A549 (cell line): ENCODE measurements around the gene BLCAP. TPM values are rescaled to one million over a fixed set of nuclear protein-coding genes. Genes with fewer than 3 reads are reported as not detected.

ENCODE experiments used
- ATAC-seq, 2 experiments: fragments of 200-7000 bp in 1 of 2; fragments of >200 bp in 1 of 2; cut with Nextera tagmentation in 1 of 2; cut with Tn5 transposase in 1 of 2; 3 replicates each; pipeline versions ENCODE4 v1.8.0 to v1.9.1; 2018 to 2020; ENCODE audit warnings: mild to moderate bottlenecking in 1 of 2, moderate library complexity in 1 of 2
- CTCF ChIA-PET: fragments of 300-600 bp; sonication (Branson Sonifier 250); formaldehyde crosslinking; extraction: SDS; loops from one replicate; lab custom pipeline; 2021; ENCODE audit warnings: antibody characterized with exemption, inconsistent platforms; lab: Yijun Ruan, JAX
- POLR2A ChIA-PET: fragments of 350-600 bp; formaldehyde crosslinking; extraction: SDS; loops from one replicate; lab custom pipeline; 2021; ENCODE audit warnings: antibody characterized with exemption, inconsistent platforms; lab: Yijun Ruan, JAX
- DNase-seq, 2 experiments: peaks; one replicate each; pipeline versions ENCODE4 v3.0.0 to v3.0.0-alpha.2; 2011 to 2016; ENCODE audit warnings: low read depth in 1 of 2, low spot score in 1 of 2
- FAIRE-seq: peaks from 2 replicates; lab custom pipeline; 2011; peaks lifted over from hg19 to GRCh38; lab: Jason Lieb, UNC
- H3K27ac ChIP-seq, 2 experiments: fragments of >200 bp; sonication (Bioruptor Twin); formaldehyde crosslinking; 3 replicates each; pipeline ENCODE4 v1.5.1; 2016 to 2017
- H3K4me1 ChIP-seq: fragments of >200 bp; sonication (Bioruptor Twin); formaldehyde crosslinking; 3 replicates; pipeline ENCODE4 v1.6.1; 2016
- H3K4me2 ChIP-seq: fragments of >200 bp; sonication (Bioruptor Twin); formaldehyde crosslinking; 3 replicates; pipeline ENCODE4 v1.6.1; 2016
- H3K4me3 ChIP-seq: fragments of >200 bp; sonication (Bioruptor Twin); formaldehyde crosslinking; 3 replicates; pipeline ENCODE4 v1.5.1; 2016
- H3K9me3 ChIP-seq: fragments of >200 bp; sonication (Bioruptor Twin); formaldehyde crosslinking; 3 replicates; pipeline ENCODE4 v1.6.1; 2016
- BHLHE40 ChIP-seq: IDR thresholded peaks from 2 replicates; pipeline ENCODE4 v1.6.1; 2012; ENCODE audit warnings: low read depth, low read length, inconsistent platforms
- CBX8 ChIP-seq: fragments of 200-600 bp; sonication (generic); IDR thresholded peaks from 2 replicates; pipeline ENCODE4 v1.6.1; 2016
- EP300 ChIP-seq, 2 experiments: fragments of >200 bp; sonication (Bioruptor Twin); formaldehyde crosslinking; IDR thresholded peaks; 2 replicates in 1 of 2; 3 replicates in 1 of 2; pipeline ENCODE4 v1.6.1; 2016 to 2017
- ESRRA ChIP-seq: fragments of 150-350 bp; IDR thresholded peaks from 2 replicates; pipeline ENCODE4 v1.6.1; 2014; ENCODE audit warnings: mild to moderate bottlenecking, low read length, borderline replicate concordance
- FOSL2 ChIP-seq, 2 experiments: fragments of 450-650 bp in 1 of 2; fragments of >200 bp in 1 of 2; sonication (Bioruptor Twin) in 1 of 2; formaldehyde crosslinking; IDR thresholded peaks; 2 replicates each; pipeline versions ENCODE4 v1.5.0 to v1.6.1; 2016 to 2020; ENCODE audit warnings: mild to moderate bottlenecking in 1 of 2, moderate library complexity in 1 of 2
- FOXS1 ChIP-seq: fragments of 250-450 bp; sonication (Bioruptor Pico); IDR thresholded peaks from 2 replicates; pipeline ENCODE4 v1.5.0; 2020; ENCODE audit warnings: mild to moderate bottlenecking, moderate library complexity
- HOXA7 ChIP-seq: fragments of 250-450 bp; sonication (Bioruptor Pico); IDR thresholded peaks from 2 replicates; pipeline ENCODE4 v1.5.0; 2020; ENCODE audit warnings: mild to moderate bottlenecking, moderate library complexity
- HOXB13 ChIP-seq: fragments of 250-450 bp; sonication (Bioruptor Pico); IDR thresholded peaks from 2 replicates; pipeline ENCODE4 v1.5.0; 2020; ENCODE audit warnings: low read depth, mild to moderate bottlenecking, moderate library complexity
- KDM1A ChIP-seq: fragments of 200-600 bp; sonication (generic); IDR thresholded peaks from 2 replicates; pipeline ENCODE4 v1.6.1; 2016; ENCODE audit warnings: low read depth, mild to moderate bottlenecking
- KDM5A ChIP-seq: fragments of 200-600 bp; sonication (generic); IDR thresholded peaks from 2 replicates; pipeline ENCODE4 v1.6.1; 2016; ENCODE audit warnings: antibody characterized with exemption, mild to moderate bottlenecking
- MAZ ChIP-seq: fragments of 150-350 bp; IDR thresholded peaks from 2 replicates; pipeline ENCODE4 v1.6.1; 2014; ENCODE audit warnings: antibody characterized with exemption, low read depth, low read length, borderline replicate concordance
- MYC ChIP-seq: IDR thresholded peaks from 2 replicates; pipeline ENCODE4 v1.6.1; 2012; ENCODE audit warnings: mild to moderate bottlenecking, inconsistent platforms, low read length, improper control_type of control experiment, borderline replicate concordance
- NPAS2 ChIP-seq: fragments of 250-450 bp; sonication (Bioruptor Pico); IDR thresholded peaks from 2 replicates; pipeline ENCODE4 v1.8.0; 2022; ENCODE audit warnings: mild to moderate bottlenecking, moderate library complexity, borderline replicate concordance
- RCOR1 ChIP-seq: fragments of 150-350 bp; IDR thresholded peaks from 2 replicates; pipeline ENCODE4 v1.6.1; 2014; ENCODE audit warnings: antibody characterized with exemption, low read length, low read depth
- RNF2 ChIP-seq: fragments of 200-600 bp; sonication (generic); IDR thresholded peaks from 2 replicates; pipeline ENCODE4 v1.6.1; 2016; ENCODE audit warnings: low read depth, mild to moderate bottlenecking, antibody characterized with exemption, moderate library complexity, borderline replicate concordance
- SMC3 ChIP-seq: fragments of >200 bp; sonication (Bioruptor Twin); formaldehyde crosslinking; IDR thresholded peaks from 3 replicates; pipeline ENCODE4 v1.6.1; 2018; ENCODE audit warnings: inconsistent platforms
- SREBF2 ChIP-seq: fragments of 450-650 bp; IDR thresholded peaks from 2 replicates; pipeline ENCODE4 v1.6.1; 2014; ENCODE audit warnings: mild to moderate bottlenecking, moderate library complexity
- ZC3H11A ChIP-seq: fragments of 450-650 bp; IDR thresholded peaks from 2 replicates; pipeline ENCODE4 v1.6.1; 2014; ENCODE audit warnings: antibody characterized with exemption, mild to moderate bottlenecking
- ZFP36 ChIP-seq: fragments of 450-650 bp; IDR thresholded peaks from 2 replicates; pipeline ENCODE4 v1.6.1; 2014; ENCODE audit warnings: borderline replicate concordance; ENCODE audit not compliant: partially characterized antibody
- ZSCAN20 ChIP-seq: fragments of 250-450 bp; sonication (Bioruptor Pico); IDR thresholded peaks from 2 replicates; pipeline ENCODE4 v1.8.0; 2022; ENCODE audit warnings: mild to moderate bottlenecking, moderate library complexity
- WGBS: methylation state at CpG from one replicate; pipeline ENCODE4 v1.1.6; 2017; ENCODE audit errors: missing lambda C conversion rate; 5-methylcytosine and 5-hydroxymethylcytosine counted together
- polyA plus RNA-seq, 4 experiments: library from polyadenylated mRNA; depleted of rRNA in 3 of 4; stranded (reverse); fragments of >200 nt; fragmentation: RNase III in 1 of 4; extraction: RNeasy Plus Mini Kit Qiagen cat#74134 plus additional on column Dnase treatment in 1 of 4; gene quantifications; 2 replicates in 3 of 4; 3 replicates in 1 of 4; pipeline ENCODE4 v1.2.3, GENCODE V29; 2011 to 2017
- TF ChIP-seq, protein P1 (sequence below): IDR thresholded peaks from 2 replicates; pipeline ENCODE4 v1.6.1; 2012
- TF ChIP-seq, protein P2 (sequence below): fragments of >200 bp; sonication (Bioruptor Twin); formaldehyde crosslinking; IDR thresholded peaks from 3 replicates; pipeline ENCODE4 v1.5.1; 2016
- TF ChIP-seq, protein P3 (sequence below): fragments of >200 bp; sonication (Bioruptor Twin); formaldehyde crosslinking; IDR thresholded peaks from 3 replicates; pipeline ENCODE4 v1.6.1; 2016
- TF ChIP-seq, protein P4 (sequence below): fragments of 200-600 bp; sonication (generic); IDR thresholded peaks from 2 replicates; pipeline ENCODE4 v1.6.1; 2016; ENCODE audit warnings: antibody characterized with exemption, mild to moderate bottlenecking, moderate library complexity

BLCAP gene
- polyA plus RNA-seq, 2 of the 4 experiments (the other 2 are of a cell fraction), result 30.3 to 49.0 TPM

DNA sequence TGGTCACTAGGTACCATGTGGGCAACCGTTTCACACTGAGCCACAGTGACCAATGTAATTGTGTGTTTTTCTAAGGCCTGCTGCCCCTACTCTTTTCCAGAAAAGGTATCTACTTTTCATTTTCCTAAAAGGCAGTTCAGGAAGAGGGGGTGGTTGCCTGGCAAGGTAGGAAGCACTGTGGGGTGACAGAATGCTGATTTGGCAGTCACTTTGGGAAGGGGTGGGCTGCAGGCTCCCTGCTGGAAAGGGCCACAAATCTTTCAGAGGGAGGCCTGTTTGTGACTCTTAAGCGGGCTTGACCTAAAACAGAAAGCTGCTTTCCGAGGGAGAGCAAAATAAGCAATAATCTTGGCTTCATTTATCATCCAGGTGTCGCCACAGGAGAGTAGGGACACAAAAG, 11.8 kb downstream of the BLCAP start:
- 92% methylated on average over 4 of the region's 4 CpGs for WGBS
- POLR2A ChIA-PET, result no interaction called here
- H3K9me3 ChIP-seq, result no peaks in the 10 kb centered on the region

DNA sequence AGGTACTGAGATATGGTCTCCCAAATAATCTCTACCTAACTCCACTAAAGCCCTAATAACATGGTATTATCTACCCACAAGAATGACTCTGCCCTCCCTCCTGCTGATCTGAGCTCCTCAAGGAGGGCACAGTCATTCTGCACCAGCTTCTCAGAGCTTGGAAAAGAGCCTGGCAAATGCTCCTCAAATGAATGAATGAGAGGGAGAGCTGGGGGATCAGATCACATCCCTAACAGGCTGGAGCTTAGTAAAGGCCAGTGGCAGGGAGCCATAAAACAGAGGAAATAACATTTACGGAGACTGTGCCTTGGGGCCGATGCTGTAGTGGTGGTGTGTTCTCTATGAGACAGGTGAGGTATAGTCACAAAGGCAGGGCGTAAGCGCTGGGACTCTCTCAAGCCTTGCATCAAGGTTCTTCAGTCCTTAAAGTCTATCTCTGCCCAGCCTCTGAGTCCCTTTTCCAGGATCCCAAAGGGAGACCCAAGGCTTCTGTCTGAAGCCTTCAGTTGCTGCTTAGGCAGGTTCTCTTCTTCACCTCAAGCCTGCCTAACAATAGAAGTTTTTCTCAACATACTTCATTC, 13.8 kb downstream of the BLCAP start:
- ATAC-seq, result no peak
- TF ChIP-seq, protein P1, sequence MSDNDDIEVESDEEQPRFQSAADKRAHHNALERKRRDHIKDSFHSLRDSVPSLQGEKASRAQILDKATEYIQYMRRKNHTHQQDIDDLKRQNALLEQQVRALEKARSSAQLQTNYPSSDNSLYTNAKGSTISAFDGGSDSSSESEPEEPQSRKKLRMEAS, result no peak
- ChIA-PET POLR2A (no interaction called here), CTCF (interaction anchor here (0.6 to 2.7 kb wide), 5 partner anchors 20 to 129 kb away, joined by 3 to 9 read pairs (median 4); no protein-coding TSS in a partner anchor)
- DNase-seq, result no peak
- H3K4me3 ChIP-seq, result no peak overlapping the region
- H3K4me1 ChIP-seq, result no peaks in the 10 kb centered on the region
- no peaks in the 10 kb centered on the region for H3K9me3 ChIP-seq
- no peak for FAIRE-seq
- H3K4me2 ChIP-seq, result no peak overlapping the region
- 96% methylated on average over 4 of the region's 4 CpGs for WGBS
- no peak overlapping the region for H3K27ac ChIP-seq

More for the DNA sequence above, 11.8 kb downstream of the BLCAP start:
- TF ChIP-seq ESRRA, result no peak
- no peak for TF ChIP-seq KDM5A
- TF ChIP-seq HOXB13 (CRISPR knock-in tag), result no peak
- no peak for TF ChIP-seq EP300 (IDR thresholded peaks at IDR 0.05)
- TF ChIP-seq NPAS2, result no peak
- TF ChIP-seq FOSL2 (IDR thresholded peaks at IDR 0.05), result no peak
- no peak for TF ChIP-seq FOSL2 (CRISPR knock-in tag; IDR thresholded peaks at IDR 0.05)
- TF ChIP-seq MAZ, result no peak
- TF ChIP-seq RNF2, result no peak
- no peak for TF ChIP-seq CBX8
- TF ChIP-seq, protein P1, result no peak
- TF ChIP-seq, protein P2, sequence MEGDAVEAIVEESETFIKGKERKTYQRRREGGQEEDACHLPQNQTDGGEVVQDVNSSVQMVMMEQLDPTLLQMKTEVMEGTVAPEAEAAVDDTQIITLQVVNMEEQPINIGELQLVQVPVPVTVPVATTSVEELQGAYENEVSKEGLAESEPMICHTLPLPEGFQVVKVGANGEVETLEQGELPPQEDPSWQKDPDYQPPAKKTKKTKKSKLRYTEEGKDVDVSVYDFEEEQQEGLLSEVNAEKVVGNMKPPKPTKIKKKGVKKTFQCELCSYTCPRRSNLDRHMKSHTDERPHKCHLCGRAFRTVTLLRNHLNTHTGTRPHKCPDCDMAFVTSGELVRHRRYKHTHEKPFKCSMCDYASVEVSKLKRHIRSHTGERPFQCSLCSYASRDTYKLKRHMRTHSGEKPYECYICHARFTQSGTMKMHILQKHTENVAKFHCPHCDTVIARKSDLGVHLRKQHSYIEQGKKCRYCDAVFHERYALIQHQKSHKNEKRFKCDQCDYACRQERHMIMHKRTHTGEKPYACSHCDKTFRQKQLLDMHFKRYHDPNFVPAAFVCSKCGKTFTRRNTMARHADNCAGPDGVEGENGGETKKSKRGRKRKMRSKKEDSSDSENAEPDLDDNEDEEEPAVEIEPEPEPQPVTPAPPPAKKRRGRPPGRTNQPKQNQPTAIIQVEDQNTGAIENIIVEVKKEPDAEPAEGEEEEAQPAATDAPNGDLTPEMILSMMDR, result no peak
- TF ChIP-seq SMC3, result no peak
- TF ChIP-seq KDM1A, result no peak
- Histone ChIP-seq H3K4me3 (no peak overlapping the region), H3K4me1 (no peaks in the 10 kb centered on the region; the same call in 2 of the 3 replicates), H3K27ac (no peak overlapping the region), H3K4me2 (no peak overlapping the region)
- ATAC-seq, result no peak
- no peak for FAIRE-seq
- no peak for DNase-seq
- CTCF ChIA-PET, result interaction anchor here (1.2 to 2.7 kb wide), 2 partner anchors 13 to 18 kb away, joined by 3 to 9 read pairs; no protein-coding TSS in a partner anchor

DNA sequence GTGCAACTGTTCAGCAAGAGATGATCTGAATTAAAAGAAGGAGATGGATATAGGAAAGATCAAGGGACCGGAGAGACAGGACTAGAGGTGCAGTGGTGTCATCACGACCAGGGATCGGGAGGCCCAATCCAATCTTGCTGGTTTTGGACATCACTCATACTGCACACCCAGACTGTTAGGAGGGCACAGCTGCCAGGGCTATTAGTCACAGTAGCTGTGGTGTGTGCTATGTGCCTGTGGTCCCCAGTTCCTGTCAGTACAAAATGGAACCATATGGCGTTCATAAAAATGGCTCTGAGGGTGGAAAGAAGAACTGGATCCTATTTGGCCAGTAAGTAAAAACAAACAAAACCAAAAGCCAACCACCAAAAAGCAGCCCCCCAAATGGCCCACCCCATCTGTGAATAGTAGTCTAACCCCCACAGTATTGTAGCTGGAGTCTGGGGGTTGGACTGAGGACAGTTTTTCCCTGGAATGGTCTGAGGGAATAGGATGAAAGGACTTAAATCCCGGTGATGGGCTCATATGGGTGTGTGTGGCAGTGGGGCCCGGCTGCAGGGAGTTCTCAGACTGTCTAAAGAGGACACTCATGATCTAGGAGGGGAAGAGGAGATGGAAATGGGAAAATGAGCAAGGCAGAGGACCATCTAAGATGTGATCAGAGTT, 15.9 kb downstream of the BLCAP start:
- POLR2A ChIA-PET, result no interaction called here
- Histone ChIP-seq H3K27ac (no peak overlapping the region), H3K4me1 (no peaks in the 10 kb centered on the region), H3K4me2 (no peak overlapping the region), H3K4me3 (no peak overlapping the region), H3K9me3 (no peaks in the 10 kb centered on the region)
- FAIRE-seq (no peak), ATAC-seq (no peak), DNase-seq (no peak)
- WGBS, result 89% methylated on average over 6 of the region's 6 CpGs
- CTCF ChIA-PET, result no interaction called here
- TF ChIP-seq SREBF2 (no peak), HOXA7 (CRISPR knock-in tag) (no peak), MYC (no peak), EP300 (IDR thresholded peaks at IDR 0.05) (no peak), KDM5A (no peak), CBX8 (no peak), RCOR1 (no peak), ZC3H11A (no peak), ZFP36 (no peak), BHLHE40 (no peak), FOXS1 (CRISPR knock-in tag) (no peak), ZSCAN20 (no peak)
- TF ChIP-seq, protein P3, sequence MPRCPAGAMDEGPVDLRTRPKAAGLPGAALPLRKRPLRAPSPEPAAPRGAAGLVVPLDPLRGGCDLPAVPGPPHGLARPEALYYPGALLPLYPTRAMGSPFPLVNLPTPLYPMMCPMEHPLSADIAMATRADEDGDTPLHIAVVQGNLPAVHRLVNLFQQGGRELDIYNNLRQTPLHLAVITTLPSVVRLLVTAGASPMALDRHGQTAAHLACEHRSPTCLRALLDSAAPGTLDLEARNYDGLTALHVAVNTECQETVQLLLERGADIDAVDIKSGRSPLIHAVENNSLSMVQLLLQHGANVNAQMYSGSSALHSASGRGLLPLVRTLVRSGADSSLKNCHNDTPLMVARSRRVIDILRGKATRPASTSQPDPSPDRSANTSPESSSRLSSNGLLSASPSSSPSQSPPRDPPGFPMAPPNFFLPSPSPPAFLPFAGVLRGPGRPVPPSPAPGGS, result no peak
- TF ChIP-seq, protein P4, sequence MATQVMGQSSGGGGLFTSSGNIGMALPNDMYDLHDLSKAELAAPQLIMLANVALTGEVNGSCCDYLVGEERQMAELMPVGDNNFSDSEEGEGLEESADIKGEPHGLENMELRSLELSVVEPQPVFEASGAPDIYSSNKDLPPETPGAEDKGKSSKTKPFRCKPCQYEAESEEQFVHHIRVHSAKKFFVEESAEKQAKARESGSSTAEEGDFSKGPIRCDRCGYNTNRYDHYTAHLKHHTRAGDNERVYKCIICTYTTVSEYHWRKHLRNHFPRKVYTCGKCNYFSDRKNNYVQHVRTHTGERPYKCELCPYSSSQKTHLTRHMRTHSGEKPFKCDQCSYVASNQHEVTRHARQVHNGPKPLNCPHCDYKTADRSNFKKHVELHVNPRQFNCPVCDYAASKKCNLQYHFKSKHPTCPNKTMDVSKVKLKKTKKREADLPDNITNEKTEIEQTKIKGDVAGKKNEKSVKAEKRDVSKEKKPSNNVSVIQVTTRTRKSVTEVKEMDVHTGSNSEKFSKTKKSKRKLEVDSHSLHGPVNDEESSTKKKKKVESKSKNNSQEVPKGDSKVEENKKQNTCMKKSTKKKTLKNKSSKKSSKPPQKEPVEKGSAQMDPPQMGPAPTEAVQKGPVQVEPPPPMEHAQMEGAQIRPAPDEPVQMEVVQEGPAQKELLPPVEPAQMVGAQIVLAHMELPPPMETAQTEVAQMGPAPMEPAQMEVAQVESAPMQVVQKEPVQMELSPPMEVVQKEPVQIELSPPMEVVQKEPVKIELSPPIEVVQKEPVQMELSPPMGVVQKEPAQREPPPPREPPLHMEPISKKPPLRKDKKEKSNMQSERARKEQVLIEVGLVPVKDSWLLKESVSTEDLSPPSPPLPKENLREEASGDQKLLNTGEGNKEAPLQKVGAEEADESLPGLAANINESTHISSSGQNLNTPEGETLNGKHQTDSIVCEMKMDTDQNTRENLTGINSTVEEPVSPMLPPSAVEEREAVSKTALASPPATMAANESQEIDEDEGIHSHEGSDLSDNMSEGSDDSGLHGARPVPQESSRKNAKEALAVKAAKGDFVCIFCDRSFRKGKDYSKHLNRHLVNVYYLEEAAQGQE, result no peak
